HG03439 (cell line): ENCODE data around the gene FANCD2.
"Not testable (repeated sequence)": the region's sequence is repeated elsewhere in the genome, so short reads cannot be mapped to it uniquely, and the experiment has no call there.

Experiments
- ATAC-seq: cut with Tn5 transposase; IDR thresholded peaks from one replicate; pipeline ENCODE4 v1.9.1; 2021; ENCODE audit warnings: mild to moderate bottlenecking, moderate library complexity; ENCODE audit not compliant: unreplicated experiment

The FANCD2 gene

GRCh38 chr3:10012106-10012505, 14.1 kb upstream of the FANCD2 start:
- ATAC-seq = no peak

GRCh38 chr3:10015461-10015904, 10.8 kb upstream of the FANCD2 start:
- ATAC-seq = no peak

DNA sequence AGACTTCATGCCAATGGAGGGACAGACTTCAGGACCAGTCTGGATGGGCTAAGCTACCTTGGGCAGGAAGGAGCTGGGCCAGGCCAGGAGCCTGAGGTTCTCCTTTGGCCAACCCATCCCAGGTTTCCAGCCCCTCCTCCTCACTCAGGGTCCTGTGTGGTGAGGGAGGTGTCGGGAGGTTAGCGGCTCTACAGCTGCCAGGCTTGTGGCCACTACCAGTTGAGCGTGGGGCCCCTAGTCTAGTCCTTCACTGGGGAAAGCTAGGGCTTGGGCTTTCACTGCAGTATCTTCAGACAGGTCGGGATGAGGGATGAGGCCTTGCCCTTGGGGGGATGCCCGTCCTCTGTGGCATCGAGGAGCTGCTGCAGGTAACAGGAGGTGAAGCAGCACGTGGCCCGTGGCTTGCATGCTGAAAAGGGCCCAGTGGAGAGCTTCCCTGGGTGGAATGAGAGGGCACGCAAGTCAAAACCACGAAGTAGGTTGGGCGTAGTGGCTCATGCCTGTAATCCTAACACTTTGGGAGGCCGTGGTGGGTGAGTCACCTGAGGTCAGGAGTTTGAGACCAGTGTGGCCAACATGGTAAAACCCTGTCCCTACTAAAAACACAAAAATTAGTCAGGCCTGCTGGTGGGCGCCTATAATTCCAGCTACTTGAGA, 8.5 kb upstream of the FANCD2 start:
- no peak for ATAC-seq

DNA sequence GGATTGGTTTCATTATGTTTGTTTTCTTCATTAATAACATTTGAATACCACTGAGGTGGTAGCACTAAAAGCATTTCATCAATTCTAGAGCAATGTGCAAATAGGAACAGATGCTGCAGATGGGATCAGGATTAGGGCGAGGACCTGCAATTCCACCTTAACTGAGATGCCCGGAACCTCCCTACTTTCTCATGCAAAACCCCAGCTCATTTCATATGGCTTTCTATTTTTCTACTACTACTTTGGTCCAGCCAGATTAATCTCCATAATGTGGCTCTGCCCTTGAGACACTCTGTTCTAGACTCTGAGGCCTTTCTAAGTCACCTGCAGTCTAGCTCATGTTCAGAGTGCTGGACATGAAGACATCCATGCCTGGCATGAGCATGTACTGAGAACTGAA, 7.4 kb upstream of the FANCD2 start:
- ATAC-seq = not testable (repeated sequence)

DNA sequence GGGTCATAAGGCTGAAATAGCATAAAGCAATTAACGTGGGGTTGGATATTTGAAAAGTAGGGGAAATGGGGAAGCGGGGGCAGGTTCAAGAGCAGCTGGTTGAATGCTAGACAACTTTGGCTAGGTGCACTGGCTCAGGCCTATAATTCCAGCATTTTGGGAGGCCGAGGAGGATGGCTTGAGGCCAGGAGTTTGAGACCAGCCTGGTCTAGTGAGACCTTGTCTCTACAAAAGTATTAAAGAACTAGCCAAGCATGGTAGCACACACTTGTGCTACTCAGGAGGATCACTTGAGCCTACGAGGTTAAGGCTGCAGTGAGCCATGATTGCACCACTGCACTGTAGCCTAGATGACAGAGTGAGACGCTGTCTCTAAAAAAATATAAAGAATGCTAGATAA, 6.9 kb upstream of the FANCD2 start:
- no peak for ATAC-seq

DNA sequence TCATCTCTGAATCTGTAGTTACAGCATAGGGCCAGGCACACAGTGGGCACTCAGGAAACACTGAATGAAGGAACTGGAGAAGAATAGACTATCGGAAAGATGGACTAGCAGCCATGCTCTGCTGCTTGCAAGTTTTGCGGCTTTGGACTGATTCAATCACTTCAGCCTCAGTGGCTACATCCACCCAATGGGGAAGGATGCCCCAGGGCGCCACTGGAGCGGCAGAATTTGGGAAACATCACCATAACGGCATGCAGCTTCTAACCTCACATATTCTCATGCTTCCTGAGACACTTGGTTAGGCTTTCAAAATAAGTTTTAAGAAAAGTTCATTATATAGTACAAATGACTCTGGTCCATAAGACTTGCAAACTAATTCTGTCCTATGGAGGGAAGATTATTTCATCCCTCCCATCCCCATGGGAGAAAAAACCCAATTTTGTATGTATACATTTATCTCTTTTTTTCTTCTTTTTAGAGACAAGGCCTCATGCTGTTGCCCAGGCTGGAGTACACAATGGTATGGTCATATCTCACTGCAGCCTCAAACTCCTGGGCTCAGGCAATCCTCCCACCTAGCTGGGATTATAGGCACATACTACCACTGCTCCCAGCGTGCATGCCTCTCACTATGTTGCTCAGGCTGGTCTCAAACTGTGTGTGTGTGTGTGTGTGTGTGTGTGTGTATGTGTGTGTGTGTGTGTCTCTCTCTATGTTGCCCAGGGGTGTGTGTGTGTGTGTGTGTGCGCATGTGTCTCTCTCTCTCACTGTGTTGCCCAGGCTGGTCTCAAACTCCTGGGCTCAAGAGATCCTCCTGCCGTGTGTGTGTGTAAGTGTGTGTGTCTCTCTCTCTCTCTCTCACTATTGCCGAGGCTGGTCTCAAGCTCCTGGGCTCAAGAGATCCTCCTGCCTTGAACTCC, 4.1 kb upstream of the FANCD2 start:
- no peak for ATAC-seq

DNA sequence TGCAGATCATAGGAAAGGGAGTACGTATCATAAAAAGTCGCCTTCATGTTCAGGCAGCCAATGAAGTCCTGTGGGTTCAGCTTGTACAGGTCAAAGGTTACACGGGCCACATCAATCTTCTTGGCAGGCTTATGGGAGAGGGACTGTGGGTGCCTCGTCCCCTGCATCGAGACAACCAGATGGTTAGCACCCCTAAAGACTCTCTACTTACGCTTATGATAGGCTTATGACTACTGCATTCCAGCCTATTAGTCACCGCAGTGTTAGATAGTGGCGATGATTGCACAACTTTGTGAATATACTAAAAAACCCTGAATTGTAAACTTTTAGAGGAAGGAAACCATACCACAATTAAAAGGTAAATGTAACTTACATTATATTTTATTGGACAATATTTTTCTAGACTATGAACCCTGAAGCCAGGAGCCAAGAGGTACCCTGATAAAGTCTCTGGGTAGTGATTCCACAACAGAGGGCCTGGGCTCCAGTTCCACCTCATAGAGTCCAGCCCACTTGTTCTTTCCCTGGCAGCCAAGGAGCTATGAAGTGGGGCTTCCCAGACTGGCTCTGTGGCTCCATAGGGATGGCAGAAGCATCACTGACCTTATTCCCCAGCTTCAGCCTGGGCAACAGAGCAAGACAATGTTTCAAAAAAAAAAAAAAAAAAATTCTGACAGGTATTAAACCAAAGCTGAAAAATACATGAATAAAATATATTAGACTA, 2.5 kb upstream of the FANCD2 start:
- ATAC-seq = no peak

DNA sequence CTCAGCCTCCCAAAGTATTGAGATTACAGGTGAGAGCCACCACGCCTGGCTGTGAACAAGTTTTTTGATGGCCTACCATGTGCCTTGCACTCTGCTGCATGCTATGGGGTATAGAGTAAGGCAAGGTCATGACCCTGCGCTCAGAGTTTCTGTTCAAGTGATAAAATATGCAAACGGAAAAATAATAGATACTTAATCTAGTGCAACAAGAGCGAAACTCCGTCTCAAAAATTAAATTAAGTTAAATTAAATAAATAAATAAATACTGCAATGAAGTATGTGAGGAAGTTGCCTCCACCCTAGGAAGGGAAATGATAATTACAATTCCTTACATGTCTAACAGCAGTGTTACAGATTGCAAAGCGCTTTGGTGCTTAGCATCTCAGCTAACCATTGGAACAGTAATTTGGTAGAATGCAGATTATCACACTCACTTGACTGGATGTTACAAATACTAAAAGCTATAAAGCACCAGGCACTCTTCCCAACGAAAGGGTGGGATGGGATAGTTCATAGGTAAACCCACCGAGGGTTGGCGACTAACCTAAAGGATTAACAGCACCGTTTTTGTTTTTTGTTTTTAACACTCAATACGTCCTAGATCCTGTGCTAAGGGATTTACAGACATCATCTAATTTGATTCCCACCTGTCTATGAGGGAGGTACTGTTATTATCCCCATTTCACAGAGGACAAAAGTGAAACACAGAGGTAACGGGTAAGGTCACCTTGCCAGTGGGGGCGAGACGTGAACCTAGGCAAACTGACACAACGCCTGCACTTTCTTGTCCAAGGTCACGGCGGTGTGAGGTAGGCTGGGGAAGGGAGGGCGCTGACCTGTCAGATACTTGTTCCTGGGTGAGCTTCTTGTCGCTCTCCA, 793 bp upstream of the FANCD2 start:
- no peak for ATAC-seq

DNA sequence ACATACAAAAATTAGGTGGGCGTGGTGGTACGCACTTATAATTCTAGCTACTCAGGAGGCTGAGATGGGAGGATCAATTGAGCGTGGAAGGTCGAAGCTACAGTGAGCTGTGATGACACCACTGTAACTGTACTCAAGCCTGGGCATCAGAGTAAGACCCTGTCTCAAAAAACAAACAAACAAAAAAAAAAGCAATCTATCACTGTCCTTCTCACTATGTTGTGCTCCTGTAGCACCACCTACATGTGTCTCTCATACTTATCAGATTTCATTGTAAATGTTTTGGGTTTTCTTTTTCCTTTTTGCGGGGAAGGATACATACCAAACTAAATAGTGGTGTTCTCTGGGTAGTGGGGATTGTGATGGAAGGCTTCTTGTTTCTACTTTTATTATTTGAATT, 14.8 kb downstream of the FANCD2 start:
- no peak for ATAC-seq

GRCh38 chr3:10047876-10048275, 21.6 kb downstream of the FANCD2 start:
- ATAC-seq = no peak

DNA sequence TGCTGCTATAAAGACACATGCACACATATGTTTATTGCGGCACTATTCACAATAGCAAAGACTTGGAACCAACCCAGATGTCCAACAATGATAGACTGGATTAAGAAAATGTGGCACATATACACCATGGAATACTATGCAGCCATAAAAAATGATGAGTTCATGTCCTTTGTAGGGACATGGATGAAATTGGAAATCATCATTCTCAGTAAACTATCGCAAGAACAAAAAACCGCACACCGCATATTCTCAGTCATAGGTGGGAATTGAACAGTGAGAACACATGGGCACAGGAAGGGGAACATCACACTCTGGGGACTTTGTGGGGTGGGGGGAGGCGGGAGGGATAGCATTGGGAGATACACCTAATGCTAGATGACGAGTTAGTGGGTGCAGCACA, 26.8 kb downstream of the FANCD2 start:
- ATAC-seq = not testable (repeated sequence)

GRCh38 chr3:10055097-10055496, 28.9 kb downstream of the FANCD2 start:
- no peak for ATAC-seq

- ATAC-seq = not testable (repeated sequence)
Measured at GRCh38 chr3:10070077-10070476, 43.8 kb downstream of the FANCD2 start.

- no peak for ATAC-seq
Measured at GRCh38 chr3:10074666-10075065, 48.4 kb downstream of the FANCD2 start.

GRCh38 chr3:10081871-10082270, 55.6 kb downstream of the FANCD2 start:
- ATAC-seq = no peak

- ATAC-seq = no peak
Measured at GRCh38 chr3:10085738-10086137, 59.5 kb downstream of the FANCD2 start.

- ATAC-seq = no peak
Measured at GRCh38 chr3:10088256-10088655, 62.0 kb downstream of the FANCD2 start.

DNA sequence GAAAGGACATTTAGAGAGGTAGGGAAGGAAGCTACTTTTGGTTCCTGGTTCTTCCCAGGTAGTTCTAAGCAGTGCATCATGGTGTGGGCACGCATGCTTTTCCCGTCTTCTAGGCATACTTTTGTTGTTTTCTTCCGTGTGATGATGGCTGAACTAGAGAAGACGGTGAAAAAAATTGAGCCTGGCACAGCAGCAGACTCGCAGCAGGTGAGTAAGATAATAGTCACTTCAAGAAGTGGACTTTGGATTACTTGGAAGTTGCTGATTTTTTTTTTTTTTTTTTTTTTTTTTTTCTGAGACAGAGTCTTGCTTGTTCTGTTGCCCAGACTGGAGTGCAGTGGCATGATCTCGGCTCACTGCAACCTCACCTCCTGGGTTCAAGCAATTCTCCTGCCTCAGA, 63.9 kb downstream of the FANCD2 start:
- no peak for ATAC-seq

GRCh38 chr3:10090774-10091173, 64.5 kb downstream of the FANCD2 start:
- ATAC-seq = not testable (repeated sequence)

DNA sequence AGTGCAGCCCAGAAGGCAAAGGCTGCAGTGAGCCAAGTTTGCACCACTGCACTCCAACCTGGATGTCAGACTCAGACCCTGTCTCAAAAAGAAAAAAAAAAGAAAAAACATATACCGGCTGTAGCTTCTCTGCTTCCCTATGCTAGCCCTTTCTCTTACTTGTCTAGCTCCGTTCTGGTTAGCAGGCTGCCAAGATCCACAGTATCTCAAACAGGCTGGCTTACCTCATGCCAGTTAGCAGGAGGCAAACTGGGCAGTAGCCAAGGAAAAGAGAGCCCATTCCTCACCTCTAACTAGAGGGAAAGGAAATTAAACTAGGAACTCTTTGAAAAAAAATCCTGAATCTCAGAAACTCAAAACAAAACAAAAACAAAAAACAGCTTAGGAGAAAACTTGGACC, 65.2 kb downstream of the FANCD2 start:
- ATAC-seq = not testable (repeated sequence)

GRCh38 chr3:10093678-10094077, 67.4 kb downstream of the FANCD2 start:
- no peak for ATAC-seq
